RWPE2 (cell line): ENCODE results near the gene ORC4.

Experiments
- ATAC-seq: fragments of 200-7000 bp; cut with Tn5 transposase; 3 replicates; pipeline ENCODE4 v1.9.1; 2021; ENCODE audit warnings: low read depth
- DNase-seq: peaks from one replicate; pipeline ENCODE4 v3.0.0-alpha.2; 2020; ENCODE audit warnings: low spot score
- H3K27ac ChIP-seq: fragments of 450-650 bp; 2 replicates; pipeline ENCODE4 v1.5.1; 2017; ENCODE audit warnings: mild to moderate bottlenecking; ENCODE audit not compliant: poor library complexity, severe bottlenecking
- H3K27me3 ChIP-seq: fragments of 250-450 bp; sonication (Bioruptor Pico); 2 replicates; pipeline ENCODE4 v1.5.1; 2021; ENCODE audit warnings: mild to moderate bottlenecking, moderate library complexity; ENCODE audit not compliant: insufficient read depth, poor library complexity, severe bottlenecking
- H3K36me3 ChIP-seq: fragments of 250-450 bp; sonication (Bioruptor Pico); 2 replicates; pipeline ENCODE4 v1.5.1; 2020; ENCODE audit warnings: low read depth, mild to moderate bottlenecking, moderate library complexity
- H3K4me1 ChIP-seq: fragments of 250-450 bp; sonication (Bioruptor Pico); 2 replicates; pipeline ENCODE4 v1.5.1; 2021; ENCODE audit warnings: mild to moderate bottlenecking, moderate library complexity; ENCODE audit not compliant: insufficient read depth, poor library complexity, severe bottlenecking
- H3K4me3 ChIP-seq: fragments of 250-450 bp; sonication (Bioruptor Pico); 2 replicates; pipeline ENCODE4 v1.5.1; 2021; ENCODE audit warnings: mild to moderate bottlenecking, moderate library complexity; ENCODE audit not compliant: severe bottlenecking
- H3K9me3 ChIP-seq: fragments of 250-450 bp; sonication (Bioruptor Pico); 2 replicates; pipeline ENCODE4 v1.5.1; 2021; ENCODE audit warnings: mild to moderate bottlenecking, moderate library complexity; ENCODE audit not compliant: severe bottlenecking
- TF ChIP-seq, protein P1 (sequence below): fragments of 450-650 bp; IDR thresholded peaks from one replicate; pipeline ENCODE4 v1.5.1; 2017; ENCODE audit warnings: mild to moderate bottlenecking, moderate library complexity; ENCODE audit not compliant: poor library complexity, severe bottlenecking

The ORC4 gene

DNA sequence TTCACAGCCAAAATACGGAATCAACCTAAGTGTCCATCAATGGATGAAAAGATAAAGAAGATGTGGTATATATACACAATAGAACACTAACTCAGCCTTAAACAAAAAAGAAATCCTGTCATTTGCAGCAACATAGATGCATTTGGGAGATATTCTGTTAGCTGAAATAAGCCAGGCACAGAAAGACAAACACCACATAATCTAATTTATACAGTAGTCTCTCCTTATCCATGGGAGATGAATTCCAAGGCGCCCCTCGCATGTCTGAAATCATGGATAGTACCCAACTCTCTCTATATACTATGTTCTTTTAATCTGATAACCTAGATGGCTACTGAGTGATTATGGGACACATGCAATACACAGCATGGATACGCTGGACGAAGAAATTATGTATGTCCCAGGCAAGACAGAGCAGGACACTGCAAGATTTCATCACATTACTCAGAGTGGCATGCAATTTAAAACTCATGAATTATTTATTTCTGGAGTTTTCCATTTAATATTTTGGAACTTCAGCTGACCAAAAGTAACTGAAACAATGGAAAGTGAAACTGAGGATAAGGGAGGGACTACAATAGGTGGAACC, 39.5 kb downstream of the ORC4 start:
- Histone ChIP-seq H3K4me1 (no peaks in the 10 kb centered on the region), H3K36me3 (no peaks in the 10 kb centered on the region), H3K27me3 (no peaks in the 10 kb centered on the region), H3K9me3 (no peaks in the 10 kb centered on the region), H3K27ac (no peak overlapping the region), H3K4me3 (no peak overlapping the region)
- ATAC-seq (no peak), DNase-seq (no peak)
- TF ChIP-seq, protein P1, sequence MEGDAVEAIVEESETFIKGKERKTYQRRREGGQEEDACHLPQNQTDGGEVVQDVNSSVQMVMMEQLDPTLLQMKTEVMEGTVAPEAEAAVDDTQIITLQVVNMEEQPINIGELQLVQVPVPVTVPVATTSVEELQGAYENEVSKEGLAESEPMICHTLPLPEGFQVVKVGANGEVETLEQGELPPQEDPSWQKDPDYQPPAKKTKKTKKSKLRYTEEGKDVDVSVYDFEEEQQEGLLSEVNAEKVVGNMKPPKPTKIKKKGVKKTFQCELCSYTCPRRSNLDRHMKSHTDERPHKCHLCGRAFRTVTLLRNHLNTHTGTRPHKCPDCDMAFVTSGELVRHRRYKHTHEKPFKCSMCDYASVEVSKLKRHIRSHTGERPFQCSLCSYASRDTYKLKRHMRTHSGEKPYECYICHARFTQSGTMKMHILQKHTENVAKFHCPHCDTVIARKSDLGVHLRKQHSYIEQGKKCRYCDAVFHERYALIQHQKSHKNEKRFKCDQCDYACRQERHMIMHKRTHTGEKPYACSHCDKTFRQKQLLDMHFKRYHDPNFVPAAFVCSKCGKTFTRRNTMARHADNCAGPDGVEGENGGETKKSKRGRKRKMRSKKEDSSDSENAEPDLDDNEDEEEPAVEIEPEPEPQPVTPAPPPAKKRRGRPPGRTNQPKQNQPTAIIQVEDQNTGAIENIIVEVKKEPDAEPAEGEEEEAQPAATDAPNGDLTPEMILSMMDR = no peak

DNA sequence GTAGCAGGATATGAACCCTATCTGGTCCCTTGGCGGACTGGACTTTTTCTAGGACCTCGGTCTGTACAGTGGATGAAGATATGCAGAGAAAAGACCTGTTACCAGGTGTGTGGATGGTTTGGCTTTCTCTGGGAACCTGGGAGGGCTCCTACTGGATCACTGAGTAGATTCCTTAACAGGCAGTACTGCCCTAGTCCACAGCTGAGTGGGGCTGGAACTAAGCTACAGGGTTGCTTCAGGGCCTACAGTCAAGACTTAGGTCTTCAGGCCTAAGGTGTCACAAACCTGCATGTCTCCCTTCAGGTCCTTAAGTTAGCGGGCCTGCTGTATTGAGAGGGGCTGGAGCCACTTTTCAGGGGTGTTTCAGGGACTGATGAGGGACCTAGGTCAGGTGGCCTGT, 42.9 kb downstream of the ORC4 start:
- DNase-seq (no peak), ATAC-seq (no peak)
- H3K27me3 ChIP-seq = no peaks in the 10 kb centered on the region
- H3K4me3 ChIP-seq = no peak overlapping the region
- no peaks in the 10 kb centered on the region for H3K9me3 ChIP-seq
- peaks cover 14% of the 10 kb centered on the region for H3K36me3 ChIP-seq
- H3K4me1 ChIP-seq = no peaks in the 10 kb centered on the region
- TF ChIP-seq, protein P1 = no peak
- H3K27ac ChIP-seq = no peak overlapping the region

DNA sequence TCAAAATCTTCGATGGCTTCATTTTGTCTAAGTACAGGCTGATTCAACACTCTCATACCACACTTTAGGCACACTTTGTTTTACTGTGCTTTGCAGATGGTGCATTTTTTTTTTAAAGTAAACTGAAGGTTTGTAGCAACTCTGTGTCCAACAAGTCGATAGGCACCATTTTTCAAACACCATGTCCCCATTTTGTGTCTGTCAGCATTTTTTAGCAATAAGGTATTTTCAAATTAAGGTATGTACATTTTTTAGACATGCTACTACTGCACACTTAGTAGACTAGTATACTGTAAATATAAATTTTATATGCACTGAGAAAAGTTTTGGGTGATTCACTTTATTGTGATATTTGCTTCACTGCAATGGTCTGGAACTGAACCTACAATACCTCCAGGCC, 44.4 kb downstream of the ORC4 start:
- Histone ChIP-seq H3K27ac (no peak overlapping the region), H3K9me3 (no peaks in the 10 kb centered on the region), H3K27me3 (no peaks in the 10 kb centered on the region), H3K4me3 (no peak overlapping the region), H3K36me3 (peaks cover 27% of the 10 kb centered on the region), H3K4me1 (no peaks in the 10 kb centered on the region)
- ATAC-seq (no peak), DNase-seq (no peak)
- TF ChIP-seq, protein P1 = no peak

DNA sequence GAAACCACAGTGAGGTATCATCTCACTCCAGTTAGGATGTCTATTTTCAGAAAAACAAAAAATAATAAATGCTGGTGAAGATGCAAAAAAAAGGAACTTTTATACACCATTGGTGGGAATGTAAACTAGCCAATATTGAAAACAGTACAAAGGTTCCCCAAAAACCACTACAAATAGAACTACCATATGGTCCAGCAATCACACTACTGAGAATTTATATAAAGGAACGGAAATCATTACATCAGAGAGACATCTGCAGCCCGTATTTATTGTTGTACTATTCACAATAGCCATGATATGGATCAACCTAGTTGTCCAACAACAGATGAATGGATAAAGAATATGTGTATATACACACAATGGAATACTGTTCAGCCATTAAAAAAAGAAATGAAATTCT, 52.0 kb downstream of the ORC4 start:
- H3K4me3 ChIP-seq = no peak overlapping the region
- peaks cover 54% of the 10 kb centered on the region for H3K36me3 ChIP-seq
- no peak for DNase-seq
- no peaks in the 10 kb centered on the region for H3K9me3 ChIP-seq
- ATAC-seq = no peak
- H3K27ac ChIP-seq = no peak overlapping the region
- H3K4me1 ChIP-seq = no peaks in the 10 kb centered on the region
- TF ChIP-seq, protein P1 = no peak
- H3K27me3 ChIP-seq = no peaks in the 10 kb centered on the region

DNA sequence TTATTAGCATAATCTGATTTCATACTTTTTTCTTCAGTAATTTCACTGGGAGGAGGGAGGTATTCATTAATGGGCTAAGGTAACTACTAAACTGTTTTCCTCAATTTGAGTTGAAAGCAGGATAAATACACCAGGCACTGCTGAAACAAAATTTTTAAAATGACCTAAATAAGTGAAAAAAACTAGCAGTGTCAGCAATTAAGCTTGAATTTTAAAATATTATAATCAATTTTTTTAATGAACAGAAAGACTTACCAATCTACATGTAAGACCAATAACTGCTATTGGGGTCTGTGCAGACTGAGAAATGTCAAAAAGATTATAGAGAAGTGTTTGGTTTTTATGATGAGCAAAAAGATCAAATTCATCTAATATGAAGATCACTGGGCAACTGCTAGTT, 68.4 kb downstream of the ORC4 start:
- Histone ChIP-seq H3K4me1 (no peaks in the 10 kb centered on the region), H3K36me3 (peaks cover 21% of the 10 kb centered on the region), H3K27me3 (no peaks in the 10 kb centered on the region), H3K4me3 (no peak overlapping the region), H3K27ac (no peak overlapping the region), H3K9me3 (no peaks in the 10 kb centered on the region)
- DNase-seq (no peak), ATAC-seq (no peak)
- TF ChIP-seq, protein P1 = no peak
